CD4-positive, alpha-beta T cell treated with Interleukin-2 at 100 ng/mL for 4 hours (primary cell): Measurements from ENCODE around the gene IL21.
"Not testable (repeated sequence)": the region's sequence is repeated elsewhere in the genome, so short reads cannot be mapped to it uniquely, and the experiment has no call there.

Source experiments
- DNase-seq: peaks from one replicate; pipeline ENCODE4 v3.0.0-alpha.2; 2020; ENCODE audit warnings: low spot score

IL21 gene

GRCh38 chr4:122621016-122621507, at the start of gene IL21:
IL21 (minus strand) TSS chr4:122621066; CDS start chr4:122621011, 55 bp downstream.
- DNase-seq, result no peak

DNA sequence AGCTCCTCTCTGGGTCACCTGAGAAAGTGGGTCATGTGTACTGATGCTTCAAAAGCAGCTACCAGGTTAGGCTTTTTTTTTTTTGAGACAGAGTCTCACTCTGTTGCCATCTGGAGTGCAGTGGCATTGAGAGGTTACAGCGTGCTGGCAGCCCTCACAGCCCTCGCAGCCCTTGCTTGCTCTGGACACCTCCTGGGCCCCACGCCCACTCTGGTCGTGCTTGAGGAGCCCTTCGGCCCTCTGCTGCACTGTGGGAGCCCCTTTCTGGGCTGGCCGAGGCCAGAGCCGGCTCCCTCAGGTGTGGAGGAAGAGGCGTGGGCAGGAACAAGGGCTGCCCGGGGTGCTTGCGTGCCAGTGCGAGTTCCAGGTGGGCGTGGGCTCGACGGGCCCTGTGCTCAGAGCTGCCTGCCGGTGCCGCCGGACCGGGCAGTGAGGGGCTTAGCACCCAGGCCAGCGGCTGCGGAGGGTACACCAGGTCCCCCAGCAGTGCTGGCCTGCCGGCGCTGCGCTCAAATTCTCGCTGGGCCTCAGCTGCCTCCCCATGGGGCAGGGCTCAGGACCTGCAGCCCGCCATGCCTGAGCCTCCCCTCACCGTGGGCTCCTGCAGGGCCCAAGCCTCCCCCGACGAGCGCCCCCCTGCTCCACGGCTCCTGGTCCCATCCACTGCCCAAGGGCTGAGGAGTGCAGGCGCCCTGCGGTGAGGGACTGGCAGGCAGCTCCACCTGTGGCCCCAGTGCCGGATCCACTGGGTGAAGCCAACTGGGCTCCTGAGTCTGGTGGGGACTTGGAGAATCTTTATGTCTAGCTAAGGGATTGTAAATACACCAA, 49.3 kb upstream of the IL21 start:
- DNase-seq, result no peak

DNA sequence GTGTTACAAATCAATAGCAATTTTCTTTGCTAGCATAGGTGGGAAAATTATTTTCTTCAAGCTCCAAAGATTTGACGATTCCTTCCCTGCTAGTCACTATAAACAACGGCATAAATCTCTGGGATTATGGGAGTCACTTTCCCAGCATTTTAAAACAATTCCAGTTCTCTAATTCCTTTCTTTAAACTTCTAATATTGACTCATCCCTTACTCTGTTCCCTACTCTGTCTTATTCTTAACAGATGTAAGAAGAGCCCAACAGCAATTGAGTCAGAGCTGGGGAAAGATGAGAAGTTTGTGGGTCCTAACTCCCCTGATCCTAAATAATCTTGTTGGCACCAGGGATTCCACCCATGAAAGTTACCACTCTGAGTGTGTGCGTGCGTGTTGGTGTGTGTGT, 47.4 kb upstream of the IL21 start:
- DNase-seq, result no peak

GRCh38 chr4:122666527-122667245, 45.8 kb upstream of the IL21 start:
- DNase-seq, result peak; percentile 33

DNA sequence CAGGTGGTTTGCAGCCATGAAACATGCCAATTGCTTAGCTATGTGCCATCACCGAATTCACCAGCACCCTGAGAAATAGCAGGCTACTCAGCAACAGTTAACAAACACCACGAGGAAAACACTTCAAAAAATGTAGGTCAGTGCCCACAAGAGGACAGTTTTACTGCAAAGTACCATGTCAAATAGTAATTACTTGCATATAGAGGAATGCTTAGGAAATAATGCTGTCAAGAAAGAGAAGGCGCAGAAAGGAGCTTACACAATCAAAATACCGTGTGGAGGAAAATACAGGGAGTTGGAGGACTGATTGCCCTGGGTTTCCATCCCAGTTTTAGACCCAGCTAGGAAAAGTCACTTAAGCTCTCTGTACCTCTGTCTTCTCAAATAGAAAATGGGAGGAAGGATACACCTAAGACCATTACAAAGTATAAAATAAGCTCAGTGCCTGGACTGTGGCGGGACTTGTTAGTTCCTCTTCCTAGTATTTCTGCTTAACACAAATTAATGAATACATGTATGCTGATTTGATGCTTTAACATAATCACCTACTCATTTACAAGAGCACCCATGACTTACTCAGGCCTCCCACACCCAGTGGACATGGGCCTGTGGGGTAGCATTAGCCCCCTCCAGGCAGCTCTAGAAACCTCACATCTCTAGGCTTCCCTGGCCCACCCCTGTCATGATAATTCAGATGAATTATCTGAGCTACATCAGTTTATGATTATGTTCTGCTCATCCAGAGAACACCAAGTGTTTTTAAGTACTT, 44.5 kb upstream of the IL21 start:
- DNase-seq, result no peak

GRCh38 chr4:122663814-122664610, 43.1 kb upstream of the IL21 start:
- no peak for DNase-seq

DNA sequence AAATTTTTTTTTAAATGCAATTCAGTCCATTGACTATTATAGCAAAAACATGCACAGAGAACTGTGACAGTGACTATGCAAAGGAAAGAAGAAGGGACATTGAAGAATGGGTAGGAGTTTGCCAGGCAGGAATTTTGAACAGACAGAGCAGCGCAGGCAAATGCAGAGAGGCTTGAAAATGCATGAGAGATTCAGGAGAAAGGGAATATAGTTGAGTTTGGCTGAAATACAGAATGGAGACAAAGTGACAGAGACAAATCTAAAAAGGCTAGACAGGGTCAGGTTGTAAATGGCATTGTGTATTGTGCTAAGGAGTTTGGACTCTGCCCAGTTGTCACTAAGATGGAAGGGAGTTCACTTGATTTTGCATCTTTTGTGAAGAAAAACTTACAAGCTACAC, 42.4 kb upstream of the IL21 start:
- no peak for DNase-seq

DNA sequence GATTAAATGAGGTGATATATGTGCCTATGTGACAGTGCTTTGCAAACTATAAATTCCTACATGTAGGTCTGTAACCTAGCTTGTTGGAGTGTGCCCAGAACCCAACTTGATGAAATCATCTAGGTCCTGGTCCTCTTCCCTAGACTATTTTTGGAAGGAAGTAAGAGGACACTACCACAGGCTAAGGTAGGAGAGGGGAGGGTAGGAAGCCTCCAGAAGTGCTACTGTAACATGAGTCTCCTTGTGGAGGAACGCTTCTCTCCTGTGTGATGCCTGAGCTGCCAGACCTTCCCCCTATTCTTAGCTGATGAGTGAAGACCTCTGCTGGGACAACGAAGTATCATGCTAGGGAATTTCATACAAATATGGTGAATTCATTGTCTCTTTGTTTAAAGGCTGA, 41.8 kb upstream of the IL21 start:
- no peak for DNase-seq

DNA sequence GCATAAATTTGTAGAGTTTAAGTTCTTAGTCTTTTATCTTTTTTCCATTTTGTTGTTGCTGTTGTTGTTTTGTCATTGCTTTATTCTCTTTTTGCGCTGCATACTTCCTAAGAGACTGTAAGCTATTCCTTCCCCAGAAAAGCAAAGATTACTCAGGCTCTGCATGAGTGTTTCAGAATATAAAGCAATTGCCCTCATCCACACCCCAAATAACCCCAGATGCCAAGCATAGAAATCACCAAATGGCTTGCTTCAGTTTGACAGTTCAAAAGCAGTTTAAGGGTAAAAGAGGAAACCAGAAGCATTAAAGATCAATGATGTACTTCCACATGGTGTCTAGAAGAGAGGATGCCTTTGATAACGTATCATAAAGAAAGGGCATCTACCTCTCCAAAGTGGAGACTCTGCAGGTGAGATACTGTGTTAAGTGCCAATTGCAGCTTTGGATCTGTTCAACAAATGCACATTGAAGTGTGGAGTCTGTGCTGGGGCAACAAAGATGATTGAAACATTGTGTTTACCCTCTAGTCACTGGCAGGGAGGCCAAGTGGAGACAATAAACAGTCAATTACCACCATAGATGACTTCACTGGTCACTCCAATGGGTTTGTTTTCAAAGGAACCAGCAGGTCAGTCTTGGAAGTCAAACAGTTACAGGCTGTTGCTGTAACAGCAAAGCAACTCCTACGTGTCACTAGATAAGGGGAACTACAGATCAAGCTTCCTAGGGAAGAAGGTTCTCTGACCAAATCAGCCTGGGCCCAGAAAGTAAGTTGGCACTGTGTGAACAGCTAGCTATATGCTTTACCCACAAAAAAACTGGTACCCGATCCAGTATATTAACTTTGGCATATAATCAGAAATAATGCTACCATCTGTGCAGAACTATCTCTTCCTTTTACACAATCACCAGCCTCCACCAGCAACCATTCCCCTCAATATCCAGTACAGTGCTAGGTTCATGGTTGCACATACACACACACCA, 40.6 kb upstream of the IL21 start:
- DNase-seq, result no peak

DNA sequence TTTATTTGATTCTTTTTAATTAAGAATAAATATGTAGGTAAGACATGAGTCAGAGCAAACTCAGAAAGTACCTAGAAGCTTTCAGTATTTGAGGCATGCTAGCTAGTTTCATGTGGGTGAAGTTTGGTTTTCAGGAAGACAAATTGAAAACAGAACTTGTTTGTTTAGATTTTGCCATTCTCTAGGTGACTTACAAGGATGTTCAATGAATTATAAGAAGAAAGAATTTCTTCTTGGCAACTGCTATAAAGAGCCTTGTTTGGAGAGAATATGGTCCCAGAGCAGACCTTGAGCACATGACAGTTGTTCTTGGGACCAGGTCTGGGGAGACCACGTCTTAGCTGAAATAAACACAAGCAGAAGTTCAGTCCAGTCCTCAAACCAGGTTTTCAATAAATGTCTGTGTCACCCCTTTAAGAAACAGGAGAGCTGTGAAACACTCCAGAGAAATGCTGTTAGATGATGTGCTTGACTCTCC, 38.0 kb upstream of the IL21 start:
- no peak for DNase-seq

DNA sequence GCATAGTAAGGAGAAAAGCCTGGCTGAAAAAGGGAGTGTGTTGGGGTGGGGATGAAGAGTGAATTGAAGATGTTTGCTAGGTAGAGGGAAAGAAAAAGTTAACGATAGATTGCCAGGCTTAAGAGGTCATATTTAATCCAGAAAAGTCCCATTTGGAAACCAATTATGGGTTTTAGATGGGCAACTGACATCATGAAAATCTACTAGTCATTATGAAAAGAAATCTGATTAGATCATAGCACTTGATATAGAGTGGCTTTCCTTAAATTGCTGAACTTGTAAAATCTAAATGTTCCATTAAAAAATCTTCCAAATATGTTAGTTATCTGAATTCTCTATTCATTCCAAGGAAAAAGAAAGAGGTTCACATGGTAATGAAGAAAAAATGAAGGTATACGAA, 37.5 kb upstream of the IL21 start:
- DNase-seq, result no peak

DNA sequence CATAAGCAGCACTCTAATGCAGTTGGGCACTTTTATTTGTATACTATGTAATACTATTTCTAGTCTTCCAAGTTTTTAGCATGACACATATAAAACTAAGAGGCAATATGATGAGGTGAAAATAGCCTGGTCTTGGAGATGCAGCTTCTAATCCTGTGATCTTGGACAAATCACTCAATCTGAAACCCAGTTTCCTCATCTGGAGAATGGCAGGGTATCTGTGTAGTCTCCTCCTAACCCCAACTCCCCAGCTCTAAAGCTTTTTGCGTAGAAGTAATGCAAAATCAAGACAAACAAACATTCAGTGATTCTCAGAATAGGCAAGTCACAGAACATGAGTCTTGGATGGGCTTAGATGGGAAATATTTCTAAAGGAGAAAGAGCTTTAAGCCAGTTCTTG, 36.7 kb upstream of the IL21 start:
- DNase-seq, result no peak

DNA sequence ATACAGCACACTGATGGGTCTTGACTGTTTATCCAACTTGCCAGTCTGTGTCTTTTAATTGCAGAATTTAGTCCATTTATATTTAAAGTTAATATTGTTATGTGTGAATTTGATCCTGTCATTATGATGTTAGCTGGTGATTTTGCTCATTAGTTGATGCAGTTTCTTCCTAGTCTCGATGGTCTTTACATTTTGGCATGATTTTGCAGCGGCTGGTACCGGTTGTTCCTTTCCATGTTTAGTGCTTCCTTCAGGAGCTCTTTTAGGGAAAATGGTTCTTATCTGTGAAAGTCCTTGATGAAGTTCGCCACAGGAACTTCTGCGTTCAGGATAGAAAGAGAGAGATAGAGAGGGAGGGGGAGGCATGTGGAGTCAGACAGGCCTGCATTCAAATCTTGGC, 35.7 kb upstream of the IL21 start:
- not testable (repeated sequence) for DNase-seq

- DNase-seq, result peak; percentile 57
These were observed 31.5 kb upstream of the IL21 start for GRCh38 chr4:122652379-122652778.

- DNase-seq, result no peak
These were observed 29.3 kb upstream of the IL21 start for GRCh38 chr4:122650148-122650547.

DNA sequence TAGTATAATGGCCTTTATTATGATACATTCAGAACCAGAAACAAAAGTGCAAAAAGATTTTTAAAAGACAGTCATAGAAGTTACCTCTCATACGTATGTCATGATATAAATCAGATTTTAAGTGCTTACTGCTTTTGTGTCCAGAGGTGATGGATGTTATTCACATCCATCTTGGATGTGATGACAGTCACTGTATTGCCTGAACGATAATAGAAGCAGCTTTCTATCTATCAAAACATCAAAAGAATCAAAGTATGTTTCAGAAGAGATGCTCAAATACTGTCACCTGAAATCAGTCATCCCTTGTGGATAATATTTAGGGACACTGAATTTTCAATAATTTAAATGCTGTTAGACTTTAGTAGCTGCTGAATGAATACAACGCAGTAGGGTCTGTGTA, 26.8 kb upstream of the IL21 start:
- no peak for DNase-seq

GRCh38 chr4:122643257-122643656, 22.4 kb upstream of the IL21 start:
- no peak for DNase-seq

GRCh38 chr4:122639181-122639580, 18.3 kb upstream of the IL21 start:
- DNase-seq, result no peak

DNA sequence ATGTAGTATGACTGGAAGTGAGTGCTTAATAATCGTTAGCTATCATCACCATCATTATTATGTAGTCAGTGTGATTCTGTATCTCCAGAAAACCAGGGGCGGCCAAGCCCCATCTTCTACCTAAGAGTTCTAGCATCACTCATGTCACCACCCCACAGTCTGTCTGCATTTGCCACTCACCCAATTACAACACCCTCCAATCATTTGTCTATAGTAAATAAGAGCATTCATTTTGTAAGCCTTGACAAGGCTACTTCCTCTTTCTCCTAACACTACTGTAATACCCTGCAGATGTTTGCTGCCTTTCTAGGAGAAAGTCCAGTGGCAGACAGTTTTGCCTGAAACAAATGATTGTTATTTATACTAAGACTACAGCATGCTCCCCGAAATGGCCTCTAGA, 15.8 kb upstream of the IL21 start:
- no peak for DNase-seq

DNA sequence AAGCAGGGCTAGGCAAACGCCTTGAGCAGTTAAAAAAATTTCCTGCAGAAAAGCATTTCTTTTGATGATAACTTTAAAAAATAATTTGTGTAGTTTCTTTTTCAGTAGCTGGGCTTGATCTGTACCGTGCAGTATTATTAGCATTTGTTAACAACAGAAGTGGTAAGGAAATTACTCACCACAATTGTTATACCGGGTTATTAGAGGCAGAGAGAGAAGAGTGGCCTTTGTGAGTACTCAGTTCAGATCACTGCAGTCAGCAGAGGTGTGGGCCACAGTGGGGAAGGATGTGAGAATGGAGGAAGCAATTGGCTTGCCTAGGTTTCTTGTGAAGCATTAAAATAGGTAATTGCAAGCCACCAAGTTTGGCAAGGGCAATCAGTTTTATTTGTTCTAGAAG, 14.3 kb upstream of the IL21 start:
- DNase-seq, result no peak
